Measurements from ENCODE around the gene SNORC. TPM values are rescaled to one million over a fixed set of nuclear protein-coding genes. Genes with fewer than 3 reads are reported as not detected.
A peak's percentile ranks its signal among the peaks of the same experiment; 100 is the strongest.

Gene SNORC
- total and polyA plus RNA-seq, 9 of the 15 experiments (the other 6 are each of a cell fraction or from before 2014, with no cell fraction given), result 0.14 to 2.5 (median 0.72) TPM; not detected in 2

DNA sequence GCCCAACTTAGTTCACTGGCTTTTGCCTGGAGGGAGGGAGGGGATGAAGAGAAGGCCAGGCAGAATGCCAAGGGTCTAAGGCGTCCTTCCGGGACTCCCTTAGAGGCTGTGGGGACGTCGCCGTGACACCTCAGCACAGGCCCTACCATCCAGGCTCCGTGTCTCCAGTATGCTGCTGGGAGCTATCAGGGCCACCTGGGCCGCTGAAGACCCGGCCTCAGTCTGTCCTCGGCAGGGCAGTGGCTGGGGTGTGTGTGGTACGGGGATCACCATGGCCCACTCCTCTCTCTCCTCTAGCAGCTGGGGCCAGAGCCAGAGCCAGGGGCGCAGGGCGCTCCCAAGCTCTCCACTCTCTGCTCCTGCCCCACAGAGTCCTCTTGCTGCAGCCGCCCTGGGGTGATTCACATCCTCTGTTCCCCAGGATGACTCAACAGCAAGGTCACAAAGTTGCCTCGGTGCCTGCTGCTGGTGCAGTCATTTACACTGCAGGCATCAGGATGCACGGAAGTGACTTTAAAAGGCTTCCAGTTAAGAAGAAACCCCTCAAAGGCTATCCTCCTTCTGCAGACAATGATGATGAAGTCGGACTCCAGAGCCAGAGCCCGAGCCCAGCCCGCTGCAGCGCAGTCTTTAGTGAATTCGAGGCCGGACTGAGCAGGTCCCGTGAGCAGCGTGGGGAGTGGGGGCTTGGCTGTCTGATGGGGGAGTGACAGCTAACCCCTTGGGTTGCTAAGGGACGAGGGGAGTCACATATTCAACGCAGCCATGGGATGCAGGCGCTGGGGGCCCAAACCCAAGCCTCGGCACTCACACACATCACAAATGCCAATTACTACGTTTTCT, 31.9 kb downstream of the SNORC start:
- FAIRE-seq (no peak), ATAC-seq (peak; percentile 47; the same call in 1 of the 3 replicates), DNase-seq (ENCODE audit: extremely low read depth in 1 of 4, low spot score in 3 of 4) (peak in 2 of 4 experiments; percentile 28 to 29)
- Histone ChIP-seq H3K4me1 (replicated peaks in 1 of 2; ENCODE audit: control insufficient read depth in 2 of 2, insufficient read depth in 2 of 2, low read length in 2 of 2) (peaks cover 0 to 6% of the 10 kb centered on the region in 2 experiments; a peak in 2 of 5 replicates), H3K36me3 (ENCODE audit: control insufficient read depth, insufficient read depth, low read length) (no peaks in the 10 kb centered on the region), H3K27ac (ENCODE audit: extremely low read depth, low read depth, low read length) (no peak overlapping the region), H3K4me2 (ENCODE audit: insufficient read depth, low read length) (no peak overlapping the region), H3K79me2 (ENCODE audit: control insufficient read depth, insufficient read depth, low read length) (no peaks in the 10 kb centered on the region), H3K9me3 (replicated peaks; ENCODE audit: control insufficient read depth, insufficient read depth, low read depth, low read length) (no peaks in the 10 kb centered on the region), H4K20me1 (replicated peaks; ENCODE audit: control insufficient read depth, insufficient read depth, low read length) (no peaks in the 10 kb centered on the region), H3K27me3 (ENCODE audit: control insufficient read depth in 2 of 2, insufficient read depth in 2 of 2, low read length in 2 of 2) (peaks cover 0 to 26% of the 10 kb centered on the region in 2 experiments; a peak in 2 of 5 replicates), H3K9me1 (ENCODE audit: control insufficient read depth, insufficient read depth, low read length) (no peaks in the 10 kb centered on the region), H3K4me3 (no peak overlapping the region), H2AFZ (ENCODE audit: low read depth, low read length) (no peak overlapping the region), H3K9ac (ENCODE audit: insufficient read depth in 1 of 2, low read depth in 2 of 2, low read length in 2 of 2) (no peak overlapping the region; a peak in 1 of 4 replicates)
- peak; percentile 69 for TF ChIP-seq JUND (IDR thresholded peaks at IDR 0.05; ENCODE audit: borderline replicate concordance, low read depth, low read length)
- TF ChIP-seq JUND (tag; IDR thresholded peaks at IDR 0.05; ENCODE audit: borderline replicate concordance, low read depth, low read length), result no peak
- TF ChIP-seq TEAD4 (IDR thresholded peaks at IDR 0.05; ENCODE audit: low read length), result no peak
- TF ChIP-seq TEAD4 (CRISPR knock-in tag; IDR thresholded peaks at IDR 0.05; ENCODE audit: borderline replicate concordance), result no peak
- no peak for TF ChIP-seq NCOA2 (IDR thresholded peaks at IDR 0.05; ENCODE audit: partially characterized antibody in 2 of 2)
- peak; percentile 62 for TF ChIP-seq ATF3 (IDR thresholded peaks at IDR 0.05)
- TF ChIP-seq ATF3 (CRISPR knock-in tag; conservative IDR thresholded peaks at IDR 0.05), result no peak
- TF ChIP-seq HCFC1 (IDR thresholded peaks at IDR 0.05; ENCODE audit: low read depth, low read length), result no peak
- TF ChIP-seq HDGF (IDR thresholded peaks at IDR 0.05), result no peak
- no peak for TF ChIP-seq HMGN3 (IDR thresholded peaks at IDR 0.05; ENCODE audit: borderline replicate concordance, extremely low read depth, insufficient read length, low read depth, low read length)
- peak; percentile 39; the same call in 1 of the 2 replicates for TF ChIP-seq JUN (IDR thresholded peaks at IDR 0.05; ENCODE audit: borderline replicate concordance, low read depth, low read length)
- TF ChIP-seq JUN (CRISPR knock-in tag; IDR thresholded peaks at IDR 0.05; ENCODE audit: borderline replicate concordance), result no peak
- TF ChIP-seq FOSL1 (tag; conservative IDR thresholded peaks at IDR 0.05), result peak; percentile 89
- TF ChIP-seq TFAM (CRISPR knock-in tag; conservative IDR thresholded peaks at IDR 0.05), result no peak
- TF ChIP-seq TAF1 (IDR thresholded peaks at IDR 0.05; ENCODE audit: control insufficient read depth, extremely low read depth, insufficient read depth, low read length, severe bottlenecking), result no peak
- in situ Hi-C loops (cut with MboI) (no loop called here), intact Hi-C loops (cut with micrococcal nuclease) (no loop called here)
- ChIA-PET POLR2A (interaction anchor here (0.7 kb wide), 1 partner anchor 250 kb away, joined by 3 read pairs; no protein-coding TSS in a partner anchor), CTCF (ENCODE audit: low intra/inter-chr PET ratio) (no interaction called here)
- WGBS (ENCODE audit: insufficient coverage, low coverage, missing lambda C conversion rate), result 11% methylated on average over 22 of the region's 28 CpGs
- BruUV-seq (replicated peaks), result no TSS peak
